Fibroblast of lung (primary cell): Measurements from ENCODE around the gene GALNT2. TPM values are rescaled to one million over a fixed set of nuclear protein-coding genes. Genes with fewer than 3 reads are reported as not detected.

Experiments used
- DNase-seq, 2 donors: peaks; one replicate each; pipeline versions ENCODE4 v3.0.0 to v3.0.0-alpha.2; 2010; ENCODE audit warnings: low read depth in 2 of 2
- H2AFZ ChIP-seq: 2 replicates; pipeline ENCODE4 v1.5.1; 2012; ENCODE audit warnings: low read length, control low read depth, inconsistent platforms
- H3K27ac ChIP-seq: 2 replicates; pipeline ENCODE4 v1.5.1; 2011; ENCODE audit warnings: low read length, control low read depth; ENCODE audit not compliant: insufficient read depth
- H3K27me3 ChIP-seq: 2 replicates; pipeline ENCODE4 v1.5.1; 2011; ENCODE audit warnings: mild to moderate bottlenecking, low read length; ENCODE audit not compliant: control insufficient read depth, insufficient read depth
- H3K36me3 ChIP-seq: 2 replicates; pipeline ENCODE4 v1.5.1; 2011; ENCODE audit warnings: low read length; ENCODE audit not compliant: control insufficient read depth, insufficient read depth
- H3K4me1 ChIP-seq: 2 replicates; pipeline ENCODE4 v1.5.1; 2011; ENCODE audit warnings: low read length; ENCODE audit not compliant: control insufficient read depth, insufficient read depth; ENCODE audit errors: extremely low read depth
- H3K4me2 ChIP-seq: 2 replicates; pipeline ENCODE4 v1.5.1; 2011; ENCODE audit warnings: low read length, control low read depth; ENCODE audit not compliant: insufficient read depth; ENCODE audit errors: extremely low read depth
- H3K4me3 ChIP-seq, 4 experiments: fragments of 200-600 bp in 1 of 4; sonication (generic) in 1 of 4; replicated peaks in 1 of 4; 2 replicates each; pipeline ENCODE4 v1.5.1; 2011 to 2016; ENCODE audit warnings: low read length in 4 of 4, low read depth in 3 of 4, mild to moderate bottlenecking in 3 of 4, control low read depth in 2 of 4, inconsistent platforms in 1 of 4, mixed read lengths in 1 of 4; ENCODE audit not compliant: insufficient read depth in 1 of 4; ENCODE audit errors: control extremely low read depth in 1 of 4
- H3K79me2 ChIP-seq: 2 replicates; pipeline ENCODE4 v1.5.1; 2012; ENCODE audit warnings: mild to moderate bottlenecking, low read length, inconsistent platforms; ENCODE audit not compliant: control insufficient read depth, insufficient read depth
- H3K9ac ChIP-seq: 2 replicates; pipeline ENCODE4 v1.5.1; 2011; ENCODE audit warnings: mild to moderate bottlenecking, low read length, control low read depth; ENCODE audit not compliant: insufficient read depth
- H3K9me3 ChIP-seq: 2 replicates; pipeline ENCODE4 v1.5.1; 2012; ENCODE audit warnings: low read depth, low read length; ENCODE audit not compliant: control insufficient read depth, insufficient read depth
- H4K20me1 ChIP-seq: 2 replicates; pipeline ENCODE4 v1.5.1; 2011; ENCODE audit warnings: low read length; ENCODE audit not compliant: control insufficient read depth, insufficient read depth; ENCODE audit errors: extremely low read depth
- EZH2 ChIP-seq: IDR thresholded peaks from 2 replicates; pipeline ENCODE4 v1.5.1; 2012; ENCODE audit warnings: low read length, control low read depth, mild to moderate bottlenecking; ENCODE audit errors: missing control alignments
- polyA plus RNA-seq, 2 donors: library from polyadenylated mRNA; depleted of rRNA in 1 of 2; stranded (reverse) in 1 of 2; unstranded in 1 of 2; fragments of >200 nt; gene quantifications; 2 replicates each; pipeline ENCODE4 v1.2.1, GENCODE V29; 2011 to 2012; ENCODE audit warnings: missing spikeins in 1 of 2
- total RNA-seq: library from RNA; depleted of rRNA; stranded (reverse); fragments of >200 nt; gene quantifications from 2 replicates; pipeline ENCODE4 v1.2.1, GENCODE V29; 2014
- TF ChIP-seq, protein P1 (sequence below), 2 donors: IDR thresholded peaks in 1 of 2; conservative IDR thresholded peaks in 1 of 2; 1 replicate in 1 of 2; 2 replicates in 1 of 2; pipeline ENCODE4 v1.5.1; 2011 to 2012; ENCODE audit warnings: low read length in 2 of 2, control low read depth in 1 of 2, inconsistent platforms in 1 of 2, low read depth in 1 of 2, mild to moderate bottlenecking in 1 of 2

GALNT2 gene
- total and polyA plus RNA-seq, 2 donors (not counting 1 experiment from before 2014, with no cell fraction given) = 106 to 115 TPM

DNA sequence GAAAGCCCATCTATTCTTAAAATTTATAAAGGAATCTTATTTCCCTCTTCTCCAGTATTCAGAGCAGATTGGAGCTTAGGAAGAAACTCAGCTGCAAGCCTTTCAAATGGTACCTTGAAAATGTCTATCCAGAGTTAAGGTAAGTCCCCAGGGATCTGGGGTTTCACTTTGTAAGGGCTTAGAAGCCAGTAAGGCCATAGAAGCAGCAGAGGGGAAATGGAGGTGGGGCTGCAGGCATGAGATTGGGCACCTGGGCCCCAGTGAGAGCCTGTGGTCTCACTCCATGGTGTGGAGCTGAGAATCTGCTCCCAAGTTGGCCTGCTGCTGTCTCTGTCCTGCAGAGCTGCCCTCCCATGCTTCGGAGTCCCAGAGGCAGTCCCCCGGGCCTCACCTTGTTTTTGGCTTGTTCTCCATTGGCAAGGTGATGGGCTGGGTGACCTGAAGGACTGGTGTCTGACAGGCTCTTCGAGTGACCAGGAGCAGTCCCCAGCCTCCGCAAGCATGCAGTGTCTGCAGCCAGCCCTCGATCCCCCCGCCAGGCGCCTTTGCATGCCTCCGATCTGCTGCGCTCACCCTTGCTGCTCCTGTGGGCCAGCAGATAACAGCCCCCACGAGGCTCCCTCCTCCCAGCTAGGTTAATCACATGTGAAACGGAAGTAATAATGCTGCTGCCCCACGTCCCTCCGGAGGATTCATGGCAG lies 196.0 kb downstream of the GALNT2 start:
- TF ChIP-seq, protein P1, sequence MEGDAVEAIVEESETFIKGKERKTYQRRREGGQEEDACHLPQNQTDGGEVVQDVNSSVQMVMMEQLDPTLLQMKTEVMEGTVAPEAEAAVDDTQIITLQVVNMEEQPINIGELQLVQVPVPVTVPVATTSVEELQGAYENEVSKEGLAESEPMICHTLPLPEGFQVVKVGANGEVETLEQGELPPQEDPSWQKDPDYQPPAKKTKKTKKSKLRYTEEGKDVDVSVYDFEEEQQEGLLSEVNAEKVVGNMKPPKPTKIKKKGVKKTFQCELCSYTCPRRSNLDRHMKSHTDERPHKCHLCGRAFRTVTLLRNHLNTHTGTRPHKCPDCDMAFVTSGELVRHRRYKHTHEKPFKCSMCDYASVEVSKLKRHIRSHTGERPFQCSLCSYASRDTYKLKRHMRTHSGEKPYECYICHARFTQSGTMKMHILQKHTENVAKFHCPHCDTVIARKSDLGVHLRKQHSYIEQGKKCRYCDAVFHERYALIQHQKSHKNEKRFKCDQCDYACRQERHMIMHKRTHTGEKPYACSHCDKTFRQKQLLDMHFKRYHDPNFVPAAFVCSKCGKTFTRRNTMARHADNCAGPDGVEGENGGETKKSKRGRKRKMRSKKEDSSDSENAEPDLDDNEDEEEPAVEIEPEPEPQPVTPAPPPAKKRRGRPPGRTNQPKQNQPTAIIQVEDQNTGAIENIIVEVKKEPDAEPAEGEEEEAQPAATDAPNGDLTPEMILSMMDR (conservative IDR thresholded peaks at IDR 0.05 in 1 of 2, IDR thresholded peaks at IDR 0.05 in 1 of 2; ENCODE audit: low read depth in 1 of 2, low read length in 2 of 2) = no peak
- no peak for TF ChIP-seq EZH2
- Histone ChIP-seq H3K27me3 (no peaks in the 10 kb centered on the region), H3K36me3 (peaks cover 11% of the 10 kb centered on the region), H3K9me3 (no peaks in the 10 kb centered on the region), H3K9ac (no peak overlapping the region), H4K20me1 (no peaks in the 10 kb centered on the region), H3K4me1 (no peaks in the 10 kb centered on the region), H3K27ac (no peak overlapping the region), H3K4me2 (no peak overlapping the region), H3K79me2 (no peaks in the 10 kb centered on the region), H2AFZ (no peak overlapping the region), H3K4me3 (no peak overlapping the region)
- DNase-seq = no peak

DNA sequence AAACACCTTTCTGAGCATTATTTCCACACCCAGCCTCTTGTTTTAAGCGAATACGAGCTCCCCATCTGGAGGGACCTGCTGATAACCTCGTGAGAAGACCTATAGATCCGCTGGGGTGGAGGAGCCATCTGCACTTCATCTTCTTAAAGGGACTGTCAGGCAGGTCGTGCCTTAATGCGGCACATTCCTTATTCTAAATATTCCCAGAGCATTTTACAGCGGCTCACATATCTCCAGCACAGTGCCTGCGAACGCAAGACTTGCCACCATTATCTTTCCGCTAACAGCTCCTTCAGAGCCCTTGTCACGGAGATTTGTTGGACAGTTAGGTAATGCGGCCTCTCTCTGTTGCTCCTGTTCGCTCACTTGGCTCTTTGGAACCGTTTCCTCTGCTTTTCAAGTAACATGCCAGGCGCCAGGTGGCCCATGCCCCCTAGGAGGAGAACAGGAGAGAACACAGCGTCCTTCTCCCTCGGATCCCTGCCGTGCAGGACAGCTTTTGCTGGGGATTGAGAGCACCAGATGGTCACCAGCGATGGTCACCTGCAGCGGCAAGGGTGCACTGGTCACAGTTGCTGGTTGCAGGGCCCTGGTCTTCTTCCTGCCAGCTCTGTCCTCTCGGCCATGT lies 196.6 kb downstream of the GALNT2 start:
- no peak overlapping the region for H2AFZ ChIP-seq
- no peak overlapping the region for H3K27ac ChIP-seq
- no peak overlapping the region for H3K9ac ChIP-seq
- H4K20me1 ChIP-seq = no peaks in the 10 kb centered on the region
- no peak for DNase-seq
- no peaks in the 10 kb centered on the region for H3K4me1 ChIP-seq
- no peaks in the 10 kb centered on the region for H3K9me3 ChIP-seq
- TF ChIP-seq, protein P1 (conservative IDR thresholded peaks at IDR 0.05 in 1 of 2, IDR thresholded peaks at IDR 0.05 in 1 of 2; ENCODE audit: low read depth in 1 of 2, low read length in 2 of 2) = no peak
- TF ChIP-seq EZH2 = no peak
- peaks cover 11% of the 10 kb centered on the region for H3K36me3 ChIP-seq
- H3K79me2 ChIP-seq = no peaks in the 10 kb centered on the region
- H3K27me3 ChIP-seq = no peaks in the 10 kb centered on the region
- H3K4me3 ChIP-seq = no peak overlapping the region
- no peak overlapping the region for H3K4me2 ChIP-seq

DNA sequence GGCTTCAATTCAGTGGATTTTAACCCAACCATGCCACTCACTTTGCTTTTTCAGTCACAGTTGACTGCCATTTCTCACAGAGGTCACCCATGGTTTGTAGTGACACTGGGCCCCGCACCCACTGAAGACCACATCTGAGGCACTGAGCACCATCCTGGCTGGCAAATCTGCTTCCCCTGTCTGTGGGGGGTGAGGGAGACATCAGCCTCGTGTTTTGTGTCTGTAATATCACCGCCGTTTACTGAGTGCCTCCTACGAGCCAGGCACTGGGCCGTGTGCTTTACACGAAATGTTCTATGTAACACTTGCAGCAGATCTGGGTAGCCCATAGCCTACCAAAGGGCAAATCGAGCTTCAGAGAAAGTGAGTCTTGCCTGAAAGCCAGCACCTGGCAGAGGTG lies 197.3 kb downstream of the GALNT2 start:
- Histone ChIP-seq H3K4me3 (no peak overlapping the region), H3K9ac (no peak overlapping the region), H3K79me2 (no peaks in the 10 kb centered on the region), H3K9me3 (no peaks in the 10 kb centered on the region), H3K4me2 (no peak overlapping the region), H3K4me1 (no peaks in the 10 kb centered on the region), H3K27ac (no peak overlapping the region), H4K20me1 (no peaks in the 10 kb centered on the region), H2AFZ (no peak overlapping the region), H3K36me3 (peaks cover 11% of the 10 kb centered on the region), H3K27me3 (no peaks in the 10 kb centered on the region)
- TF ChIP-seq, protein P1 (conservative IDR thresholded peaks at IDR 0.05 in 1 of 2, IDR thresholded peaks at IDR 0.05 in 1 of 2; ENCODE audit: low read depth in 1 of 2, low read length in 2 of 2) = no peak
- no peak for TF ChIP-seq EZH2
- no peak for DNase-seq
